AG10803 (cell line): Measurements from ENCODE around the gene TREML4.

ENCODE experiments used
- DNase-seq: peaks from one replicate; pipeline ENCODE4 v3.0.0; 2010; ENCODE audit warnings: low read depth
- H3K4me3 ChIP-seq: 2 replicates; pipeline ENCODE4 v1.5.1; 2011; ENCODE audit warnings: mild to moderate bottlenecking, low read length, control low read depth
- CTCF ChIP-seq: conservative IDR thresholded peaks from 2 replicates; pipeline ENCODE4 v1.5.1; 2011; ENCODE audit warnings: mild to moderate bottlenecking, low read length, control low read depth, inconsistent platforms

The TREML4 gene

GRCh38 chr6:41255110-41255509 lies 27.0 kb downstream of the TREML4 start:
- no peak for TF ChIP-seq CTCF
- no peak overlapping the region for H3K4me3 ChIP-seq
- DNase-seq = no peak

GRCh38 chr6:41255638-41256246 lies 27.6 kb downstream of the TREML4 start:
- DNase-seq = no peak
- no peak for TF ChIP-seq CTCF
- no peak overlapping the region for H3K4me3 ChIP-seq

GRCh38 chr6:41256383-41256782 lies 28.2 kb downstream of the TREML4 start:
- H3K4me3 ChIP-seq = no peak overlapping the region
- TF ChIP-seq CTCF = no peak
- DNase-seq = no peak

- no peak for TF ChIP-seq CTCF
- H3K4me3 ChIP-seq = no peak overlapping the region
- DNase-seq = peak; percentile 45
Measured at GRCh38 chr6:41257369-41258195, 29.4 kb downstream of the TREML4 start.

GRCh38 chr6:41258196-41258493 lies 30.0 kb downstream of the TREML4 start:
- no peak for TF ChIP-seq CTCF
- H3K4me3 ChIP-seq = no peak overlapping the region
- no peak for DNase-seq

GRCh38 chr6:41262401-41262800 lies 34.3 kb downstream of the TREML4 start:
- DNase-seq = no peak
- no peak for TF ChIP-seq CTCF
- H3K4me3 ChIP-seq = no peak overlapping the region

GRCh38 chr6:41263267-41263666 lies 35.1 kb downstream of the TREML4 start:
- no peak for DNase-seq
- no peak overlapping the region for H3K4me3 ChIP-seq
- TF ChIP-seq CTCF = no peak
